Thymus (tissue), 11 donors: ENCODE data around the gene AMH. TPM values are rescaled to one million over a fixed set of nuclear protein-coding genes. Genes with fewer than 3 reads are reported as not detected.

Experiments used
- DNase-seq, 9 donors: peaks; one replicate each; pipeline ENCODE4 v3.0.0-alpha.2; 2013; ENCODE audit warnings: low spot score in 9 of 9, low read depth in 6 of 9, missing footprints in 1 of 9
- H3K27ac ChIP-seq, 2 donors: one replicate each; pipeline ENCODE4 v1.5.1; 2013; ENCODE audit warnings: control low read depth in 1 of 2, low read depth in 1 of 2, low read length in 1 of 2, mild to moderate bottlenecking in 1 of 2, moderate library complexity in 1 of 2
- H3K27me3 ChIP-seq, 2 donors: one replicate each; pipeline ENCODE4 v1.5.1; 2013; ENCODE audit warnings: low read length in 1 of 2; ENCODE audit not compliant: control insufficient read depth in 2 of 2, insufficient read depth in 1 of 2
- H3K36me3 ChIP-seq, 2 donors: one replicate each; pipeline ENCODE4 v1.5.1; 2013; ENCODE audit warnings: low read length in 1 of 2, mild to moderate bottlenecking in 1 of 2, moderate library complexity in 1 of 2; ENCODE audit not compliant: control insufficient read depth in 2 of 2, insufficient read depth in 2 of 2
- H3K4me1 ChIP-seq, 2 donors: one replicate each; pipeline ENCODE4 v1.5.1; 2013; ENCODE audit warnings: low read length in 2 of 2; ENCODE audit not compliant: control insufficient read depth in 2 of 2, insufficient read depth in 2 of 2
- H3K4me3 ChIP-seq, 2 donors: one replicate each; pipeline ENCODE4 v1.5.1; 2013; ENCODE audit warnings: low read length in 2 of 2, control low read depth in 1 of 2, mild to moderate bottlenecking in 1 of 2
- H3K9me3 ChIP-seq, 2 donors: one replicate each; pipeline ENCODE4 v1.5.1; 2013; ENCODE audit warnings: low read length in 1 of 2, mild to moderate bottlenecking in 1 of 2; ENCODE audit not compliant: control insufficient read depth in 2 of 2, insufficient read depth in 1 of 2
- WGBS: extraction: QIAGEN DNeasy Blood & Tissue Kit; methylation state at CpG from one replicate; pipeline ENCODE4 v1.1.7; 2013; 5-methylcytosine and 5-hydroxymethylcytosine counted together
- polyA plus RNA-seq: library from polyadenylated mRNA; stranded (reverse); fragments of 200-250 nt; gene quantifications from one replicate; pipeline ENCODE4 v1.2.3, GENCODE V29; 2013
- total RNA-seq: library from RNA; stranded (reverse); fragments of 120-200 nt; gene quantifications from one replicate; pipeline ENCODE4 v1.2.4, GENCODE V29; 2013
- donor health status: healthy.

AMH gene
- total and polyA plus RNA-seq, 2 donors: 0.61 to 2.2 TPM

- DNase-seq: no peak
Observed at GRCh38 chr19:2255112-2255845, 6.2 kb downstream of the AMH start.

GRCh38 chr19:2255982-2256685 lies 7.0 kb downstream of the AMH start, which contains the start of gene JSRP1:
Gene JSRP1, minus strand, starts transcription at chr19:2256417. Its CDS starts 1,103 bp downstream, at chr19:2255314.
- Histone ChIP-seq H3K27ac (no peak within 1 kb of the TSS), H3K27me3 (peaks cover 37 to 49% of the 10 kb centered on the region in 2 donors), H3K4me1 (peaks cover 23 to 58% of the 10 kb centered on the region in 2 donors), H3K9me3 (peaks cover 0 to 10% of the 10 kb centered on the region in 2 donors), H3K4me3 (no peak within 1 kb of the TSS), H3K36me3 (no peaks in the 10 kb centered on the region)
- WGBS: 90% methylated on average over 24 of the region's 24 CpGs
- DNase-seq: no peak

More at GRCh38 chr19:2255112-2255845, 6.2 kb downstream of the AMH start:
- Histone ChIP-seq H3K9me3 (peaks cover 0 to 10% of the 10 kb centered on the region in 2 donors), H3K27me3 (peaks cover 46 to 58% of the 10 kb centered on the region in 2 donors), H3K4me1 (peaks cover 26 to 58% of the 10 kb centered on the region in 2 donors), H3K4me3 (no peak overlapping the region), H3K27ac (no peak overlapping the region), H3K36me3 (no peaks in the 10 kb centered on the region)
- 96% methylated on average over 16 of the region's 16 CpGs for WGBS

GRCh38 chr19:2259336-2259735 lies 10.2 kb downstream of the AMH start:
- peak overlapping the region in 1 of 2 donors; percentile 31 for H3K27ac ChIP-seq
- peaks cover 7 to 17% of the 10 kb centered on the region in 2 donors for H3K27me3 ChIP-seq
- H3K36me3 ChIP-seq: no peaks in the 10 kb centered on the region
- H3K4me1 ChIP-seq: peaks cover 6 to 30% of the 10 kb centered on the region in 2 donors
- H3K4me3 ChIP-seq: no peak overlapping the region
- WGBS: 98% methylated on average over 5 of the region's 5 CpGs
- DNase-seq: no peak
- H3K9me3 ChIP-seq: peaks cover 0 to under 1% of the 10 kb centered on the region in 2 donors

- H3K4me1 ChIP-seq: peaks cover 6 to 29% of the 10 kb centered on the region in 2 donors
- no peak overlapping the region for H3K27ac ChIP-seq
- no peaks in the 10 kb centered on the region for H3K9me3 ChIP-seq
- WGBS: 88% methylated on average over 11 of the region's 11 CpGs
- no peak for DNase-seq
- H3K27me3 ChIP-seq: peaks cover 0 to 7% of the 10 kb centered on the region in 2 donors
- no peaks in the 10 kb centered on the region for H3K36me3 ChIP-seq
- H3K4me3 ChIP-seq: no peak overlapping the region
Observed at GRCh38 chr19:2260341-2260805, 11.2 kb downstream of the AMH start.

- Histone ChIP-seq H3K4me3 (no peak overlapping the region), H3K27me3 (no peaks in the 10 kb centered on the region), H3K9me3 (no peaks in the 10 kb centered on the region), H3K36me3 (no peaks in the 10 kb centered on the region), H3K27ac (no peak overlapping the region), H3K4me1 (peaks cover 11 to 30% of the 10 kb centered on the region in 2 donors)
- 83% methylated on average over 7 of the region's 7 CpGs for WGBS
- peak in 2 of 9 donors; percentile 48 to 60 for DNase-seq
Observed at GRCh38 chr19:2261438-2262172, 12.5 kb downstream of the AMH start.

- Histone ChIP-seq H3K4me1 (peaks cover 8 to 12% of the 10 kb centered on the region in 2 donors), H3K36me3 (peaks cover 1 to 3% of the 10 kb centered on the region in 2 donors), H3K27ac (peak overlapping the region; percentile 11 to 46), H3K27me3 (peaks cover 0 to 2% of the 10 kb centered on the region in 2 donors), H3K4me3 (no peak overlapping the region), H3K9me3 (peaks cover 0 to 2% of the 10 kb centered on the region in 2 donors)
- 43% methylated on average over 18 of the region's 18 CpGs for WGBS
- DNase-seq: peak in 1 of 9 donors; percentile 46
Observed at GRCh38 chr19:2266183-2266993, 17.3 kb downstream of the AMH start.

- Histone ChIP-seq H3K4me3 (peak overlapping the region in 1 of 2 donors; percentile 100), H3K9me3 (peaks cover 0 to 2% of the 10 kb centered on the region in 2 donors), H3K36me3 (peaks cover 17 to 22% of the 10 kb centered on the region in 2 donors), H3K4me1 (peaks cover 14 to 30% of the 10 kb centered on the region in 2 donors), H3K27me3 (peaks cover 0 to 2% of the 10 kb centered on the region in 2 donors), H3K27ac (no peak overlapping the region)
- WGBS: 92% methylated on average over 4 of the region's 4 CpGs
- no peak for DNase-seq
Observed at GRCh38 chr19:2268480-2268830, 19.3 kb downstream of the AMH start.

- Histone ChIP-seq H3K4me3 (peak overlapping the region; percentile 75 to 100), H3K4me1 (peaks cover 17 to 34% of the 10 kb centered on the region in 2 donors), H3K27me3 (peaks cover 0 to 2% of the 10 kb centered on the region in 2 donors), H3K9me3 (peaks cover 0 to 3% of the 10 kb centered on the region in 2 donors), H3K27ac (peak overlapping the region; percentile 76 to 77), H3K36me3 (peaks cover 17 to 24% of the 10 kb centered on the region in 2 donors)
- 3% methylated on average over 19 of the region's 19 CpGs for WGBS
- DNase-seq: no peak
Observed at GRCh38 chr19:2268861-2269243, 19.7 kb downstream of the AMH start.
